Neural crest cell (in vitro differentiated cells): ENCODE data around the gene PCOLCE2. TPM values are rescaled to one million over a fixed set of nuclear protein-coding genes. Genes with fewer than 3 reads are reported as not detected.

Experiments used
- DNase-seq: peaks from one replicate; pipeline ENCODE4 v3.0.0; 2021; ENCODE audit warnings: low read depth, mixed read lengths, low spot score
- H3K27ac Mint-ChIP-seq: one replicate; pipeline ENCODE4 v1.8.0; 2021; ENCODE audit warnings: mild to moderate bottlenecking, mixed read lengths; ENCODE audit not compliant: unreplicated experiment
- H3K27me3 Mint-ChIP-seq: 2 replicates; pipeline ENCODE4 v1.8.0; 2021; ENCODE audit warnings: low read depth, mild to moderate bottlenecking, mixed read lengths
- H3K36me3 Mint-ChIP-seq: 2 replicates; pipeline ENCODE4 v1.8.0; 2021; ENCODE audit warnings: low read depth, mild to moderate bottlenecking, mixed read lengths
- H3K4me1 Mint-ChIP-seq: 2 replicates; pipeline ENCODE4 v1.8.0; 2021; ENCODE audit warnings: mixed read lengths
- H3K4me3 Mint-ChIP-seq: one replicate; pipeline ENCODE4 v1.8.0; 2021; ENCODE audit warnings: mild to moderate bottlenecking, mixed read lengths
- H3K9me3 Mint-ChIP-seq: 2 replicates; pipeline ENCODE4 v1.8.0; 2021; ENCODE audit warnings: mixed read lengths
- long read RNA-seq: library from polyadenylated mRNA; unstranded; transcript quantifications from one replicate; pipeline ENCODE4 v2.0.0, GENCODE V29; 2020
- total RNA-seq: library from RNA; stranded (reverse); gene quantifications from 2 replicates; pipeline ENCODE4 v1.2.1, GENCODE V29; 2021
- TF ChIP-seq, protein P1 (sequence below): fragments of 200-600 bp; sonication (generic); conservative IDR thresholded peaks from 2 replicates; pipeline ENCODE4 v1.5.0; 2021; ENCODE audit warnings: antibody characterized with exemption, mild to moderate bottlenecking

The PCOLCE2 gene, protein sequence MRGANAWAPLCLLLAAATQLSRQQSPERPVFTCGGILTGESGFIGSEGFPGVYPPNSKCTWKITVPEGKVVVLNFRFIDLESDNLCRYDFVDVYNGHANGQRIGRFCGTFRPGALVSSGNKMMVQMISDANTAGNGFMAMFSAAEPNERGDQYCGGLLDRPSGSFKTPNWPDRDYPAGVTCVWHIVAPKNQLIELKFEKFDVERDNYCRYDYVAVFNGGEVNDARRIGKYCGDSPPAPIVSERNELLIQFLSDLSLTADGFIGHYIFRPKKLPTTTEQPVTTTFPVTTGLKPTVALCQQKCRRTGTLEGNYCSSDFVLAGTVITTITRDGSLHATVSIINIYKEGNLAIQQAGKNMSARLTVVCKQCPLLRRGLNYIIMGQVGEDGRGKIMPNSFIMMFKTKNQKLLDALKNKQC
- 4.9 and 6.3 TPM in 2 replicates for total RNA-seq
- long read RNA-seq, transcript PCOLCE2-201 (9 exons, 2,021 nt) = major isoform, 6 of 8 reads
- long read RNA-seq, partial matches to known transcripts = 2 of 8 reads
- long read RNA-seq, other reads (novel, unspliced or antisense) = 0 of 8 reads

DNA sequence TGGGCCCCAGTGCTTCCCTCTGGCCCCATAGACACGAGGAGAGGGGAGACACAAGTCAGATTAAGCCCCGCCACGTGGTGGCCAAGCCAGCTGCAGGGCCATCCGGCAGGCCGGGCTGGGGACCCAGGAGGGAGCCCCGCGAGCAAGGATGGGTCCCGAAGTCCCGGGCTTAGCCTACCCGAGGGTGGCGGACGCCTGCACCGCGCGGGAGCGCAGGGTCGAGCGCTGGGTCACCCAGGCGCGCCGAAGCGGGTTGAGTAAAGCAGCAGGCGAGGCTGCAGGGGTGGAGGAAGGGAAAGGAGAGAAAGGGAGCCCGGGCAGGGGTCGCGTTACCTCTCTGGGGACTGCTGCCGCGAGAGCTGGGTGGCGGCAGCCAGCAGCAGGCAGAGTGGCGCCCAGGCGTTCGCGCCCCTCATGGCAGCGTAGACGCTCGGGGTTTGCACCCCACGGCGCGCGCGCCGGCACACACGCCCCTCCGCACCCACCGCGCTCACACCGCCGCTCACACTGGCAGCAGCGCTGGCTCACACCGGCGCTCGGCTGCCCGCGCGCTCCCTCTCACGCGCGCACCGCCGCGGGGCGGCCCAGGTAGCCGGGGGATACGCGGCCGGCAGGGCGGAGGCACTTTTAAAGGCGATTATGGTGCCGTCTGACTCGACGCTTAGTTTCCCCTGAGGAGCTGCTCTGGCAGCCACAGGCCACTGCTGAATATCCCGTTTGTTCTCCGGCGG is at the start of gene PCOLCE2:
PCOLCE2 (minus strand) TSS at position 603 of the 731 bp plus-strand sequence; CDS start at position 416, 187 bp downstream.
- peaks cover 27% of the 10 kb centered on the region for H3K27me3 Mint-ChIP-seq
- peaks cover 10% of the 10 kb centered on the region for H3K4me1 Mint-ChIP-seq
- no peaks in the 10 kb centered on the region for H3K36me3 Mint-ChIP-seq
- TF ChIP-seq, protein P1, sequence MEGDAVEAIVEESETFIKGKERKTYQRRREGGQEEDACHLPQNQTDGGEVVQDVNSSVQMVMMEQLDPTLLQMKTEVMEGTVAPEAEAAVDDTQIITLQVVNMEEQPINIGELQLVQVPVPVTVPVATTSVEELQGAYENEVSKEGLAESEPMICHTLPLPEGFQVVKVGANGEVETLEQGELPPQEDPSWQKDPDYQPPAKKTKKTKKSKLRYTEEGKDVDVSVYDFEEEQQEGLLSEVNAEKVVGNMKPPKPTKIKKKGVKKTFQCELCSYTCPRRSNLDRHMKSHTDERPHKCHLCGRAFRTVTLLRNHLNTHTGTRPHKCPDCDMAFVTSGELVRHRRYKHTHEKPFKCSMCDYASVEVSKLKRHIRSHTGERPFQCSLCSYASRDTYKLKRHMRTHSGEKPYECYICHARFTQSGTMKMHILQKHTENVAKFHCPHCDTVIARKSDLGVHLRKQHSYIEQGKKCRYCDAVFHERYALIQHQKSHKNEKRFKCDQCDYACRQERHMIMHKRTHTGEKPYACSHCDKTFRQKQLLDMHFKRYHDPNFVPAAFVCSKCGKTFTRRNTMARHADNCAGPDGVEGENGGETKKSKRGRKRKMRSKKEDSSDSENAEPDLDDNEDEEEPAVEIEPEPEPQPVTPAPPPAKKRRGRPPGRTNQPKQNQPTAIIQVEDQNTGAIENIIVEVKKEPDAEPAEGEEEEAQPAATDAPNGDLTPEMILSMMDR = peak; percentile 15
- DNase-seq = peak; percentile 35
- H3K4me3 Mint-ChIP-seq = peak within 1 kb of the TSS; percentile 91
- H3K27ac Mint-ChIP-seq = no peak within 1 kb of the TSS
- H3K9me3 Mint-ChIP-seq = no peaks in the 10 kb centered on the region

DNA sequence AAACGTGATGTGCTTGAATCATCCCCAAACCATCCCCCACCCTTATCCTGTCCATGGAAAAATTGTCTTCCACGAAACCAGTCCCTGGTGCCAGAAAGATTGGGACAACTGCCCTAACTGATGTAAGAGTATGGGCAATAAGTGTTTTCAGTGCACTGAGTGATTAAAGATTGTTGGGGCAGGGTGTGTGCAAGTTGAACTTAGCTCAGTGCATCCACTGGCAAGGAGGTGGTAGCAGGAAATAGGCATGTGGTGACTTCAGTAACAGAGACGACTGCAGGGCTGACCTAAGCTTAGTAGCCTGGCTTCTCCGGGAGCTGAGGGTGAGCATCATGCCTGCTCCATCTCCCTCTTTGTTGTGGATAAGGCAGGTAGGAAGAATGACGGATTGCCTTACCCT is 47.1 kb upstream of the PCOLCE2 start:
- TF ChIP-seq, protein P1 = no peak
- Mint-ChIP-seq H3K27ac (no peak overlapping the region), H3K4me1 (no peaks in the 10 kb centered on the region), H3K36me3 (no peaks in the 10 kb centered on the region), H3K4me3 (no peak overlapping the region), H3K27me3 (no peaks in the 10 kb centered on the region), H3K9me3 (no peaks in the 10 kb centered on the region)
- no peak for DNase-seq

DNA sequence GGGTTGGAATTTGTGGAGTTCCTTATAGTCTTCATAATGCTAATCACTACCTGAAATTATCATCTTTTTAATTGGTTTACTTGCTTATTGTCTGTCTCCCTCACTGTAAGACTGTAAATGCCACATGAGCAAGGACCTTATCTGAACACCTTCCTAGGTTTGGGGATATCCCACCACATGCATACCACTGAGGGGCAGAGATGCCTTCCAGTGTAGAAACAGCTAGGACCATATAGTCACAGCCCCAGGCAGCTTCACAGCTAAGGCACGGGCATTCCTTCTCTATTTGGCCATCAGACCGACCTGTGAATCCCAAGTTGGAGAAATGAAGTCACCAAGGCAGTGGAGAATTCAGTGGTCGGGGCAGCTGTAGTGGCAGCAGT is 46.0 kb upstream of the PCOLCE2 start:
- no peaks in the 10 kb centered on the region for H3K27me3 Mint-ChIP-seq
- H3K9me3 Mint-ChIP-seq = no peaks in the 10 kb centered on the region
- H3K4me1 Mint-ChIP-seq = peaks cover 4% of the 10 kb centered on the region
- DNase-seq = no peak
- H3K27ac Mint-ChIP-seq = no peak overlapping the region
- H3K4me3 Mint-ChIP-seq = no peak overlapping the region
- H3K36me3 Mint-ChIP-seq = no peaks in the 10 kb centered on the region
- TF ChIP-seq, protein P1 = no peak

DNA sequence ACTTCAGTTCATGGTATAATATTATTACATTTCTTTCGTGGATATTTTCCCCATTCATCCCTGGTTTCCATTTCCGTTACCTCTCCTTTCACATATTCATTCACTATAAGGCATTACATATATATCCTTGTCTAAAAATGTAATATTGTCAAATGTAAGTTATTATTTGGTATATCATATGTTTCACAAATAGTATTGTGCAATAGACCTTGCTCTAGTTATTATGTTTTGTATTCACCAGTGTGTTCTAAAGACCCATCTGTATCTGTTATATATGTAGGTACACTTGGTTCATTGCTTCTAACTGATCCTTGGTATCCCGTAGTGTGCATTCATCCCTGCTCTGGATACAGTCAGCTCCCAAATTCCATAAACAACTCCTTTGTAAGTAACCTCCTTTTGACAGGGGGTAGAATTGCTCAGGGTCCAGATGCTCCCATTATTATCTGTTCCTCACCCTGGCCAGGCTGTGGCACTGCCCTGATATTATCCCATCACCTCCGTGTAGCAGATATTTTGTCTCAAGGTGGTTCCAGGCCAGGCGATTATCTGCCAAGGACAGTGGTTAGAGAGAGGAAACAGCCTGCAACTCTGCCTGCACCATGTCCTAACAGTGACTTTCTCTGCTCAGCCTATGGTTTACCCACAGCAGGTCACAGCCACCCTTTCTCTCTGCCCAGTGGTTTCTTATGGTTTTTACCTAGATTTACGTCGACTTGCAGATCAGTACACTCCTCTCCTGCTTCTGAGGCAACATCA is 45.4 kb upstream of the PCOLCE2 start:
- no peak overlapping the region for H3K4me3 Mint-ChIP-seq
- TF ChIP-seq, protein P1 = no peak
- H3K27ac Mint-ChIP-seq = no peak overlapping the region
- no peak for DNase-seq
- H3K27me3 Mint-ChIP-seq = no peaks in the 10 kb centered on the region
- no peaks in the 10 kb centered on the region for H3K36me3 Mint-ChIP-seq
- peaks cover 4% of the 10 kb centered on the region for H3K4me1 Mint-ChIP-seq
- no peaks in the 10 kb centered on the region for H3K9me3 Mint-ChIP-seq

DNA sequence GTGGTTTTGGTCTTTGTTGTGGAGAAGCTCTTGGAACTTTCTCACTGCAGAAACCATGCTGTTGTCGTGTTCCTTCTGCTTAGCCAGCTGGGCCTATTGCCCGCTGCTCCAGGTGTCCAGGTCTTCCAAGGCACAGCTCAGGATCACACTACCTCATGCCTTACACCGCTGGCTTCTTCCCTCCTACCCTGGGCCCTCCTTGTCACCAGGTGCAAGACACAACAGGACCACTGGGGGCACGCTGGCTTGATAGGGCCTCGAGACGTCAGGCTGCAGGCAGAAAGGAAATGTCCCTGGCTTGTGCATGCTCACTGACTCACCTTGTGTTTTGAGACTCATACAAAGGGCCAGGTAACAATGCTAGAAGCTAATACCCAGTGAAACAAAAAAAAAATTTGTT is 42.3 kb upstream of the PCOLCE2 start:
- Mint-ChIP-seq H3K9me3 (no peaks in the 10 kb centered on the region), H3K27me3 (no peaks in the 10 kb centered on the region), H3K36me3 (no peaks in the 10 kb centered on the region), H3K4me3 (no peak overlapping the region), H3K27ac (no peak overlapping the region), H3K4me1 (peaks cover 4% of the 10 kb centered on the region)
- DNase-seq = no peak
- TF ChIP-seq, protein P1 = no peak
